Measurements from ENCODE around the gene HLA-G. TPM values are rescaled to one million over a fixed set of nuclear protein-coding genes. Genes with fewer than 3 reads are reported as not detected.

The HLA-G gene
- polyA plus RNA-seq, 3 donors = 0.51 to 17.0 (median 6.2) TPM

DNA sequence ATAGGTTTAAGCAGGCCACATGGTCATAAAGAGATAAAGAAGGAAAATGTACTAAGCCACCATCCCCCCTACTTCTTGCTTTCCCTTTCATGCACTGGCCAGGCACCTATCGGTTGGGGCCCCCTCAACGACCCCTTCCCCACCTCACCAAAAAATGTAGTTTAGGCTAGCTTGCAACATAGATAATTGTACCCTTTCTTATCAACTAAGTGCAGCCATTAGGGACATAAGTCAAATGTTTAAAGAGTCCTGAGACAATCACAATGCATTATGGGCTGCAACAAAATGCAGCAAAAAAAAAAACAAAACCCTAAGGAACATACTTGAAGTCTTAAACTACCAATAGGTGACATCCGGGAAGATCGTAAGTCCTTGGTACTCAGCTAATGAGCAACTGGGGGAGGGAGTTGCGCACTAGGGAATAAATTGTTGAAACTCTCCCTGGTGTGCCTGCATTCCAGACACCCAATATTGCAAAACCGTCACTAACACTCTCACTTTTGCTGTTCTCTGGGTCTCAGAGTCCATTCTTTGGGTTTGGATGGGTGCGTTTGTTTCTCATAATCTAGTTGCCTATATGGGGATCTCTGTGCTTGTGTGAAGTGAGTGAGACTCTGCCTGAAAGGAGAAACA lies 12.4 kb upstream of the HLA-G start:
- no peak for DNase-seq (ENCODE audit: low read depth in 3 of 3, low spot score in 2 of 3)

DNA sequence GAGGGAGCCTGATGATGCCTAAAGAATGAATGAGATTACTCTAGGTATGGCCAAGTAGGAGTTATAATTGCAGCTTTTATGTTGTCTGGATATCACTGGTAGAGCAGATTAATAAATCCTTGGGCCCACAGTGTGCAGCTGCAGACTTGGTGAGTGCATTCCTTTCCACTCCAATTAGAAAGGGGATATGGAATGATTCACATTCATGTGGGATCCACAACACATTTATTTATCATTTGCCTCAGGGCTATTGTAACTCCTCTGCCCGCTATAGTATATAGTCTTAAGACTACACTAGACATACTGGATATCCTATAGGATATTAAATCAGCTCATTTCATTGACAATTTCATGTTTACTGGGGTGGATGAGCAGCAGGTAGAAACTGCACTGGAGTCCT lies 11.6 kb upstream of the HLA-G start:
- DNase-seq (ENCODE audit: low read depth in 3 of 3, low spot score in 2 of 3) = no peak

DNA sequence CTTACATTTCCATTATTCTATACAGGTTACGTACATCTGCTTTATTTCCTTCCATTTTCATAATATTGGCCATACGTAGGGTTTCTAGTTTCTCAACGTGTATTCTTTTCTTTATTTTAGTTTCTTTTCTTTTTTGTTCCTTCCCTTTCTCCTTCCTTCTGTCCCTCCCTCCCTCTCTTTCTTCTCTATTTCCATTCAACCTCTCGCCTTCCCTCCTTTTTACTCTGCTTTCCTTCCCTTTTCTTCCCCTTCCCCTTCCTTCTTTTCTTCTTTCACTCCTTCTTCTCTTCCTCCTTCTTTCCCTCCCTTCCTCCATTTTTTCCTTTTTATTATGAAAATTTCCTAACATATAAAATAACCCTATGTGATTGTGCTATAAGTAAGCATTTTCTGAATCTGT lies 8.7 kb upstream of the HLA-G start:
- no peak for DNase-seq (ENCODE audit: low read depth in 3 of 3, low spot score in 2 of 3)

DNA sequence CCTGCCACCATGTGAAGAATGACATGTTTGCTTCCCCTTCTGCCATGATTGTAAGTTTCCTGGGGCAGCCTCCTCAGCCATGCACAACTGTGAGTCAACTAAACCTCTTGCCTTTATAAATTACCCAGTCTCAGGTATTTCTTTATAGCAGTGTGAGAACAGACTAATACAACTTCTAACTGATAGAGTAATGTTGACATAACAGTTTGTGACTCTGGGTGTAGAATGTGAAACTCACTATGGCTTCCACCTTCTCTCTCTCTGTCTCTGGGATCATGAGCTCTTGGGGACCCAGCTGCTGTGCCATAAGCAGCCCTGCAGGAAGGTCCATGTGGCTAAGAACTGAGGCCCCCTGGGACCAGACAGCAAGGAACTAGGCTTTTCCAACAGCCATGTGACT lies 3.5 kb upstream of the HLA-G start:
- no peak for DNase-seq (ENCODE audit: low read depth in 3 of 3, low spot score in 2 of 3)

DNA sequence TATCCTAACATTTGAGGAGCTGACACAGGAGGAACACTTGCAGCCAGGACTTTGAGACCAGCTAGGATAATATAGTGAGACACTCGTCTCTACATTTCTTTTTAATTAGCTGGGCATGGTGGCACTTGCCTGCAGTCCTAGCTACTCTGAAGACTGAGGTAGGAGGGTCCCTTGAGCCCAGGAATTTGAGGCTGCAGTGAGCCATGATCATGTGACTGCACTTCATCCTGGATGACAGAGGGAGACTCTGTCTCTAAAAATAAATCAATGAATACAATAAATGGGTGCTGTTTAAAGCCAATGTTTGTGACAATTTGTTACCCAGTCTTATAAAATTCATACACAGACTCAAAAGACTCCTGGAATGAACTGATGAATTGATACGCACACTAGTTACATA lies 1.8 kb upstream of the HLA-G start:
- DNase-seq (ENCODE audit: low read depth in 3 of 3, low spot score in 2 of 3) = no peak

DNA sequence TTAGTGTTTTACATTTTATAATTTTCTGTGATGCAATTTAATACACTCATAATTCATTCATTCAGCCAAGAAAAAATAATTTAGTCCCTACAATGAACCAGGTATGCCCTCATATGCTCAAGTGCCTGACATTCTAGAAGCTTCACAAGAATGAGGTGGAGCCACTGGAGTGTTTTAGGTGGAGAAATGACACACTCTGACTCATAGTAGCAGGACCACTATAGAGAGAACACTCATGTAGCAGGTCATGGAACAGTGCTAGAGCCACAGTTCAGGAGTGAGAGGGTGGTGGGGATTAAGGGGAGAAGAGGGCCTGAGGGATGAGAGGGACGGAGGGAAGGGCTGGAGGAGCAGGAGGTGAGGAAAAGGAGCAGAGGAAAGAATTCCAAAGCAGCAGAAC lies 1.4 kb upstream of the HLA-G start:
- no peak for DNase-seq (ENCODE audit: low read depth in 3 of 3, low spot score in 2 of 3)

DNA sequence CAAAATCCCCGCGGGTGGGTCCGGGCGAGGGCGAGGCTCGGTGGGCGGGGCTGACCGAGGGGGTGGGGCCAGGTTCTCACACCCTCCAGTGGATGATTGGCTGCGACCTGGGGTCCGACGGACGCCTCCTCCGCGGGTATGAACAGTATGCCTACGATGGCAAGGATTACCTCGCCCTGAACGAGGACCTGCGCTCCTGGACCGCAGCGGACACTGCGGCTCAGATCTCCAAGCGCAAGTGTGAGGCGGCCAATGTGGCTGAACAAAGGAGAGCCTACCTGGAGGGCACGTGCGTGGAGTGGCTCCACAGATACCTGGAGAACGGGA lies 809 bp downstream of the HLA-G start:
- DNase-seq (ENCODE audit: low read depth in 3 of 3, low spot score in 2 of 3) = no peak

DNA sequence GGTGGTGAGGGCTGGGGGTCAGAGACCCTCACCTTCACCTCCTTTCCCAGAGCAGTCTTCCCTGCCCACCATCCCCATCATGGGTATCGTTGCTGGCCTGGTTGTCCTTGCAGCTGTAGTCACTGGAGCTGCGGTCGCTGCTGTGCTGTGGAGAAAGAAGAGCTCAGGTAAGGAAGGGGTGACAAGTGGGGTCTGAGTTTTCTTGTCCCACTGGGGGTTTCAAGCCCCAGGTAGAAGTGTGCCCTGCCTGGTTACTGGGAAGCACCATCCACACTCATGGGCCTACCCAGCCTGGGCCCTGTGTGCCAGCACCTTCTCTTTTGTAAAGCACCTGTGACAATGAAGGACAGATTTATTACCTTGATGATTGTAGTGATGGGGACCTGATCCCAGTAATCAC lies 2.1 kb downstream of the HLA-G start:
- no peak for DNase-seq (ENCODE audit: low read depth in 3 of 3, low spot score in 2 of 3)

DNA sequence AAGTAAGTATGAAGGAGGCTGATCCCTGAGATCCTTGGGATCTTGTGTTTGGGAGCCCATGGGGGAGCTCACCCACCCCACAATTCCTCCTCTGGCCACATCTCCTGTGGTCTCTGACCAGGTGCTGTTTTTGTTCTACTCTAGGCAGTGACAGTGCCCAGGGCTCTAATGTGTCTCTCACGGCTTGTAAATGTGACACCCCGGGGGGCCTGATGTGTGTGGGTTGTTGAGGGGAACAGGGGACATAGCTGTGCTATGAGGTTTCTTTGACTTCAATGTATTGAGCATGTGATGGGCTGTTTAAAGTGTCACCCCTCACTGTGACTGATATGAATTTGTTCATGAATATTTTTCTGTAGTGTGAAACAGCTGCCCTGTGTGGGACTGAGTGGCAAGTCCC lies 2.8 kb downstream of the HLA-G start:
- no peak for DNase-seq (ENCODE audit: low read depth in 3 of 3, low spot score in 2 of 3)

DNA sequence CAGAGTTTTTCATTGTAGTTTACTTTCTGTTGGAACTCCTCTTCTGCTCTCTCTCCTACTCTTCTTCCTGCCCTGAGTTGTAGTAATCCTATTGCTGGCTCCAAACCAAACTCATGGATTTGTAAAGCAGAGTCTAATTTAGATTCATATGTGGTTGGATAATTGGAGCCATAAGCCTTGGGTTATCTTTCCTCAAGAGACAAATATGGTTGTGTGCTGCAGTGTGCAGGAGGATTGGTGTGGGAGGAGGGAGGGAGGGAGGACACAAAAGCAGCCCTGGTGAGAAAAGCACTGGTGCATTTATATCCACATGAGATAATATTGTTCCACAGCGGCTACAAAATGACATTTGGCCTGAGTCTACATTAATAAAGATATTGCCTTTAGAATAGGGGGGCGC lies 4.2 kb downstream of the HLA-G start:
- no peak for DNase-seq (ENCODE audit: low read depth in 3 of 3, low spot score in 2 of 3)

DNA sequence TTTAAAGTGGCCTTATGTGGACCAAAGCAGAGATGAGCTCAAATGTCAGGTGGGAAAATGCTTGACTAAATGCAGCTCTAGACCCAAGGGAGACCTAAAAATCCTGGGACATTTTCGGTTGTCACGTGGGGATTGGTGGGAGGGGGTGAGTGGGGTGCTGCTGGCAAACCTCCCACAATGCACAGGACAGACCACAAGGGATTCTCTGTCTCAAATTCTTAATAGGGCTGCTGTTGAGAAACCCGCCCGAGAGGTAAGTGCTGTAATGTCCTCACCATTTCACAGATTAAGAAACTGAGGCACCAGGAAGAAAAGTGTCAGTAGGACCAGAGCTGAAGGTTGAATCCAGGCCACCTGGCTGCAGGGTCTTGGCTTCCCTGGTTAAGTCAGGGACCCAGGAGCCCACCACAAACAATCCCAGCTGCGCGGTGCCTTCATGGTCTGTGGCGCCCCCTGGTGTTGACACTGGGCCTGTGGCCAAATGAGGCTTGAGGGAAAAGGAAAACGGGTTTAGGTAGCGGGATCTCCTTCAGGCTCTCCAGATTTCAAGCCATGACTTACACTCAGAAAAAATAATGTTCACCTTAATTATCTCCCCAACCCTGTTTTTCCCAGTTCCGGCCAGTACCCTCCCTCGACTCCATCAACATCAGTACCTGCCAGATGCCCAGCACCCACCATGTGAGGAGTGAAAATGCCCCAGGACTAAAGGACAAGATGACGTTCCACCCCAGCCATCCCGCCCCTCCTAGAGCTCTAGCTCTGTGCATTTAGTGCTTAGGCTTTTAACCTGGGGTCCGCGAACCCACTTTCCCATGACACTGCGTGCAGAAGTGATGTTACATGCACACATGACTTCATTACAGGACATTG lies 7.2 kb downstream of the HLA-G start:
- no peak for DNase-seq (ENCODE audit: low read depth in 3 of 3, low spot score in 2 of 3)

DNA sequence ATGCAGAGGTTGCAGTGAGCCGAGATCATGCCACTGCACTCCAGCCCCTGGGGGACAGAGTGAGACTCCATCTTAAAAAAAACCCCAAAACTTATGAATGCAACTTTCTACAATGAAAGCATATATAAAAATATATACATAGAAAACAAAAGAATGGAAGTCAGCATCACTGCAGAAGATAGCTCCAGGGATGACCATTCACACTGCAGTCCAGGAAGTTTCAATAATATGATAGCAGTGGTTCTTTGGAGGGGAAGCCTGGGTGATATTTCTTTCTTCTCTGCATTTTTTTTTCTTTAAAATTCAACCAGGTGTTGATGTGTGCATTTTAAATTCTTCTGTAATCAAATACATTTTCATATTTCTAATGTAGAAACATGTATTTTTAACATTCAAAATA lies 12.3 kb downstream of the HLA-G start:
- DNase-seq (ENCODE audit: low read depth in 3 of 3, low spot score in 2 of 3) = no peak

DNA sequence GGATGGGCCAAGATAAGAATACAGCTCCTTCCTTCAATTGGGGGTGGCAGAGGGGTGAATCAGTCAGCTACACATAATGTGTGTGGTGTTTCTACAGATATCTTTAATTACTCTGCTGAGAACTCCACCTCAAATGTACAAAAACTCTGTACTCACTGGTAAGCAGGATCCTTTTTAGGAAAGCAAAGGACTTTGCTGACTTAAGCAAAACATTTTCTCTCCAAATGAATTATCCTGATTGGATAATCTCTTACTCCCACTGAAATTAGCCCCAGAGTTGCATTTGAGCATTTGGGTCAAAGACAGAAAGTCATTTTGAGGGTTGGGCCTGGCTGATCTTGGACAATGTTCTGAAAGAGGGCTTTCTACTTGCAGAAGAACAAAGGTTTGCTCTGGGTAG lies 13.4 kb downstream of the HLA-G start:
- DNase-seq (ENCODE audit: low read depth in 3 of 3, low spot score in 2 of 3) = no peak

DNA sequence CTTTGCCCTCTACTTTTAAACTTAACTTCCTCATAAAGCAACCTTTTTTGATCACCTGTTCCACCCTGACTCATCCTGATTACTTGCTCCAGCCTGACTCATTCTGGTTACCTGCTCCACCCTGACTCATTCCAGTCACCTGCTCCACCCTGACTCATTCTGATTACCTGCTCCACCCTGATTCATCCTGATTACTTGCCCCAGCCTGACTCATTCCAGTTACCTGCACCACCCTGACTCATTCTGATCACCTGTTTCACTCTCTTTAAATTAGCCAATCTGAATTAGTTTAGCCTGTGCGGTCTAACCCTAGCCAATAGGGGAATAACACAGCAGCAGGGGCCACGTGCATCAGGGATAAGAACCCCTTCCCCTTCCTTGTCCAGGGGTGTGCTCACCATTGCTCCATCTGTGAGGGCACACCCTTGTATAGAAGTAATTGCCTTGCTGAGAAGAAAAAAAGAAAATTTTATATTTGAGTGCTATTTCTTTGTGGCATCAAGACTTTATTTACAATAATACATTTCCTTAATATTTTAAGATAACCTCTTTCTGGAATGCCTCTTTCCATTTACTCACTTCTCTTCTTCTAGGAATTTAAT lies 17.9 kb downstream of the HLA-G start:
- no peak for DNase-seq (ENCODE audit: low read depth in 3 of 3, low spot score in 2 of 3)

DNA sequence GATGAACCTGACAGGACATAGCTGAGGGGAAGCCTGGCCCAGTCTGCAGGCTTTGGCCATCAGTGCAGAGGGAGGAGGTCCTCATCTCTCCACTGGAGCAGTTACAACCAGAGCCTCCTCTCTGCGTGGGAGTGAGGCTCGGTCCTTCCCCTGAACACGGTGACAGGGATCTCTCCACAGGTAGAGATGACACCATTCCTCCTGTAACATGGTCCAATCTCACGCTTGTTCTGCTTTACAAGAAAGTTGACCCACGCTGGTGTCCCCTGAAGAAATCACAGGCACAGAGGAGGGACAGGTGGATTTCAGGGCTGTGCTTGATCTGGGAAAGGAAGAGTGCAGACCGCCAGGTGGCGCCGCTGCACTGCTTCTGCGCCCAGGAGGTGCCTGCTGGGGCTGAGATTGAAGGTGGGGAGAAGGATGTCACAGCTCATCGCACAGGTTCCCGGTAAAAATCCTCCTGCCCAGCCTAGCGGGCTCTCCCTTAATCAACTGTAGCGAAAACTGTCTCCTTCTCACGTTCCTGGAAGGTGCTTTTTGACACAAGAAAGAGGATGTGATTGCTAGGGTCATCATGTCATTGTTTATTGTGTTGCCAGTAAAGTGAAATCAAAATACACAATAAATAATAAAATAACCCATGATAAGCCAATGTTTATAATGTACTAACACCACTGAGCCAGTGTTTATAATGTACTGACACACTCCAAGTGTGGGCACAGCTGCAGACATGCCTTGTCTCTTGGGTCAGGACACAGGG lies 20.4 kb downstream of the HLA-G start:
- DNase-seq (ENCODE audit: low read depth in 3 of 3, low spot score in 2 of 3) = peak; percentile 37 to 47 (median 38)

DNA sequence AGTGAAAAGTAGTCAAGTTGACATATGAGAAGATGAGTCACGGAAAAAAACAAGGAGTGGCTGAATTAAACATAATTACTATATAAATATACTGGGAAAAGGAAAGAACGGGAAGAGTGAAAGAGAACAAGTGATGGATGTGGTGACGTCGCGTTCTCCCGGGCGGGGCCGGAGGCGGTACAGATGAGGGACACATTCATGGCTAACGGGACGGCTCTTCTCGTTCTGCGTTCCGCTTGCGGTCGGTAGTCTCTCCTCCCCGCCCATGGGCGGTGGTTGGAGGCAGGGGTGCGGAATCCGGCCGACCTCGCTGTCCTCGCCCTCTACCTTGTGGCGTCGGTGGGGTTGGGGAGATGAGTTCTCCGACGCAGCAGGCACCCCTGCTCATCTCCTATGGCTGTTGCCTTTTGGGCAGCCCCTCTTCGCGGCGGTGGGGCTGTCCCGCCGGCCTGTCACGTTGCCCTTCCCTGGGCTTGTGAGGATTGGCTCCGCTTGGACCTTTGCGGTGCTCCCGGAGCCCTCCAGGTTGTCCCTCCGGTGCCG lies 22.5 kb downstream of the HLA-G start:
- no peak for DNase-seq (ENCODE audit: low read depth in 3 of 3, low spot score in 2 of 3)

DNA sequence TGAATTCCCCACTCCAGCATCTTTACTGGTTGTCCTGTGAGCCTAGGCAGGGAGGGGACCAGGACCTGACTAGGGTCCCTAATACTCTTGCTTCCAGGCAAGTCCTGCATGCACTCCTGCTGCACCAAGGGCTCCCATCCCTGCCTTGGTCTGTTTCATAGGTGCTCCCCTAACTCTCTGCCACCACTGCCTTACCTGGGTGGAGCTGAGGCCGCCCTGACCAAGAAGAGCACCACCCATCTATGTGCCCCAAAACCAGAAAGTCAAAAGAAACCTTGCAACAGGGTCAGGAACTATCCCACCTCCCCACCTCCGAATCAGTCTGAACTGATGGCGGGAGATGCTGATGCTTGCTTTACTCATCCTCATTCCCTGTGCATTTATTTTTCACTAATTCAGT lies 23.6 kb downstream of the HLA-G start:
- no peak for DNase-seq (ENCODE audit: low read depth in 3 of 3, low spot score in 2 of 3)

DNA sequence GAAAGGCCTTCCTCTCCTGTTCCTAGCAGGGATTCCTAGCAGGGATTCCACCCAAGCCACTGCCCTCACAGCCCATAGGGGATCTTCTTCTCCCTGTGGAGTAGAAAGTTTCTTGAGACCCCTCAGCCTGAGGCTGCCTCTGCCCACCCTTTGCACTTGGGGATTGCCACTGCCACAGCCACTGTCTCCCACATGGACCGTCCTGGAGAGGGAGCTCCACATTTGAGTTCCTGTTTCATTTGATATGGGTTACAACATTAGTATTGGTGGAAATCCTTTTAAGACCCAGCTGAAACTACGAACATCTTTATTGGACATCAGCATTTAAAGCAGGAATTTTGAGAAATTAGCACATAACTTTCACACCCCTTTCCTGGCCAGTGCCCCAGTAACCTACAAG lies 25.6 kb downstream of the HLA-G start:
- DNase-seq (ENCODE audit: low read depth in 3 of 3, low spot score in 2 of 3) = no peak

DNA sequence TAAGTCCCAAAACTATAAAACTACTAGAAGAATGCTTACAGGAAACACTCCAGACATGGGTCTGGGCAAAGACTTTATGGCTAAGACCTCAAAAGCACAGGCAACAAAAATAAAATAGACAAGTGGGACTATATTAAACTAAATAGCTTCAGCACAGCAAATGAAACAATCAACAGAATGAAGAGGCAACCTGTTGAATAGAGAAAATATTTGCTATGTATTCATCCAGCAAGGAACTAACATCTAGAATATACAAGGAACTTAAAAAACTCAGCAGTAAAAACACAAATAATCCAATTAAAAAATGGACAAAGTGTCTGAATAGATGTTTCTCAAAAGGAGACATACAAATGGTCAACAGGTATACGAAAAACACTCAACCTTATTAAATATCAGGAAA lies 30.4 kb downstream of the HLA-G start:
- DNase-seq (ENCODE audit: low read depth in 3 of 3, low spot score in 2 of 3) = no peak

DNA sequence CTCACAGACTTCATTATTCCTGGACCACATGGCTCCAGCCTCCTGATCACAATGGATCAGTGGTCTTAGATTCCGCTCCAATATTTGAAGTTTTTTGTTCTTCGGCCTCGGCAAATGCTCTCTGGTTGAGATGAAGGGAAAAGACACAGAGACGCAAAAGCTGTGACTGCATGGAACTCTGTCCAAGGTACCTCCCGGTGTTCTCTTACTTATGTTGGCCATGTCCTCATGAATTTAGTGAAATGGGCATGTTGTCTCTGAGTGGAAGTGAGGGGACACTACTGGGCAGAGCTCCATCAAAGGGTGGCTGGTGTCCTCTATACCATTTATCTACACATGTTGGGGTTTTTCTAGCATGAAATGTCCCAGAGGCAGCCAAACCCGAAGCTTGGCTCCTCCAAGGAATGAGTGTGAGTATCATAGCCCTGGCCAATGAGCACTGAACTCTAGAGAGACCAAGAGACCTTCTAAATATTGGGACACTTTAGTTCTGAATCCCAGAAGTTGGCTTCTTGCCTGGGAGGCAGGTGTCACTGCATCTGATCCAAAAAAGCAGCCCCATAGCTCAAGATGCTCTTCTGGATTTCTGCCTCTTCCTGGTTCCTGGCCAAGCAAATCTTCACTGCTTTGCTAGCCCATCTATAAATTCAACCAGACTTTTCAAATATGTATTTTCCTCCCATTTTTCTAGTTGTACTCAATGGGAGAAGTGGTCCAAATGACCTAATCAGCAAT lies 34.1 kb downstream of the HLA-G start:
- DNase-seq (ENCODE audit: low read depth in 3 of 3, low spot score in 2 of 3) = no peak
